ENCODE measurements around the gene SLC25A5. TPM values are rescaled to one million over a fixed set of nuclear protein-coding genes. Genes with fewer than 3 reads are reported as not detected.

SLC25A5 gene
- total RNA-seq, 4 donors from 2014 or later, result 427 to 606 (median 480) TPM

DNA sequence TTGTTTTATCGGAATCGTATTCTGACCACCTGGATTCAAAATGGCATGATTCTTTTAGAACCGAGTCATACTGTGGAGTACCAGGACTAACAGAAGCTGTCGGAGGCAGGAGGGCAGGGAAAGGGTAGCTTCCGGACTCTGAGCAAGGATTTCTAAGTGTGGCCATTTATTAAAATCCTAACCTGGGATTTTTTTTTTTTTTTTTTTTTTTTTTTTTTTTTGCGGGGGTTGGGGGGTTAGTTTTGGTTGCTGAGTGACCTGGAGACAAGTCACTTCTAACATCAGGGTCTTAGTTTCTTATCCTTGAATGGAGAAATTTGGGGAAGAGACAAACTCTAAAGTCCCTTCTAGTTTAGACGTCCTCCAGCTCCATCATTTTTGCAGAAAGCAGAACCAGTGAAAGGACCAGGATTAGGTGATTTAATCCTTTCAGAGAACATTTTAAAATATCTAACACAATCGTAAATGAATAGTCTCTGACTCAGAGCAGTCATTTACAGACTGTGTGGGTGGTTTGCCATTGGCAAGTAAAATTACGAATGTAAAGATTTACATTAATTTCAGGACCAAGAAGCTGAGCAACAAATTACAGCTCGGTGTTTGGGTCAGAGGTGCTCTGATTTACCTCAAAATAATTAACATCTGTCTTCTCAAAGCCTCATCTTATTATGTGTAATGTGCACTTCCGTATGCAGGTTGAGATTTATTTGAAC lies 7.3 kb downstream of the SLC25A5 start:
- Histone ChIP-seq H3K27ac (peak overlapping the region in 3 of 4 donors; percentile 9 to 46 (median 14)), H3K4me3 (no peak overlapping the region), H3K9me3 (no peaks in the 10 kb centered on the region), H3K36me3 (peaks cover 0 to 14% (median 0%) of the 10 kb centered on the region in 3 donors), H3K27me3 (no peaks in the 10 kb centered on the region), H3K4me1 (peaks cover 0 to 50% (median 0%) of the 10 kb centered on the region in 3 donors)
- no peak for DNase-seq
- intact Hi-C loops (cut with DNase I), result no loop called here
- TF ChIP-seq POLR2A (IDR thresholded peaks at IDR 0.05), result no peak
- TF ChIP-seq, protein P1, sequence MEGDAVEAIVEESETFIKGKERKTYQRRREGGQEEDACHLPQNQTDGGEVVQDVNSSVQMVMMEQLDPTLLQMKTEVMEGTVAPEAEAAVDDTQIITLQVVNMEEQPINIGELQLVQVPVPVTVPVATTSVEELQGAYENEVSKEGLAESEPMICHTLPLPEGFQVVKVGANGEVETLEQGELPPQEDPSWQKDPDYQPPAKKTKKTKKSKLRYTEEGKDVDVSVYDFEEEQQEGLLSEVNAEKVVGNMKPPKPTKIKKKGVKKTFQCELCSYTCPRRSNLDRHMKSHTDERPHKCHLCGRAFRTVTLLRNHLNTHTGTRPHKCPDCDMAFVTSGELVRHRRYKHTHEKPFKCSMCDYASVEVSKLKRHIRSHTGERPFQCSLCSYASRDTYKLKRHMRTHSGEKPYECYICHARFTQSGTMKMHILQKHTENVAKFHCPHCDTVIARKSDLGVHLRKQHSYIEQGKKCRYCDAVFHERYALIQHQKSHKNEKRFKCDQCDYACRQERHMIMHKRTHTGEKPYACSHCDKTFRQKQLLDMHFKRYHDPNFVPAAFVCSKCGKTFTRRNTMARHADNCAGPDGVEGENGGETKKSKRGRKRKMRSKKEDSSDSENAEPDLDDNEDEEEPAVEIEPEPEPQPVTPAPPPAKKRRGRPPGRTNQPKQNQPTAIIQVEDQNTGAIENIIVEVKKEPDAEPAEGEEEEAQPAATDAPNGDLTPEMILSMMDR (IDR thresholded peaks at IDR 0.05), result no peak
- 52 to 53% methylated on average over 9 to 11 of the region's 11 CpGs for WGBS, 2 donors

DNA sequence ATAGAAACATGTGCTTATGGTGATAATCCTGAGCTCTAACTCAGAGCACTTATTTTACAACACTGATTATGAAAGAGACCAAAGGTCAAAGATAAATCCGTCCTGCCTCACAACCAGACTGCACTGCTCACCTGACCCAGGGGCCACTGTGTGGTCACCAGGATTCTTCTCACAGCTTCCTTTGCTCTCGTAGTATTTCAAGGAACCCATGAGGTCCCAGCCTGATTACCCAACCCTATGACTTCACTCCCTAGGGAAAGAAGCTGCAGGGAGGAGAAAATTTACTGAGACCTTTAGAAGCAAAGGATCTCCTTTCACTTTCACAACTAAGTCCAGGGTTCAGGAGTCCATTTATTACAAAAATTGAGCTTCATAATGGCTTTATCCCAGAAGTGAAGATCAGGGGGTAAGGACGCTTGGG lies 9.6 kb downstream of the SLC25A5 start:
- H3K36me3 ChIP-seq, result no peaks in the 10 kb centered on the region
- WGBS, 2 donors, result 33 to 66% methylated on average over 2 to 3 of the region's 3 CpGs
- H3K27me3 ChIP-seq, result no peaks in the 10 kb centered on the region
- no peaks in the 10 kb centered on the region for H3K9me3 ChIP-seq
- peak overlapping the region; percentile 10 to 63 (median 44) for H3K27ac ChIP-seq
- TF ChIP-seq POLR2A (IDR thresholded peaks at IDR 0.05), result no peak
- TF ChIP-seq, protein P1 (IDR thresholded peaks at IDR 0.05), result no peak
- no peak for DNase-seq
- intact Hi-C loops (cut with DNase I), result no loop called here
- H3K4me1 ChIP-seq, result peaks cover 0 to 72% (median 9%) of the 10 kb centered on the region in 3 donors
- H3K4me3 ChIP-seq, result no peak overlapping the region

DNA sequence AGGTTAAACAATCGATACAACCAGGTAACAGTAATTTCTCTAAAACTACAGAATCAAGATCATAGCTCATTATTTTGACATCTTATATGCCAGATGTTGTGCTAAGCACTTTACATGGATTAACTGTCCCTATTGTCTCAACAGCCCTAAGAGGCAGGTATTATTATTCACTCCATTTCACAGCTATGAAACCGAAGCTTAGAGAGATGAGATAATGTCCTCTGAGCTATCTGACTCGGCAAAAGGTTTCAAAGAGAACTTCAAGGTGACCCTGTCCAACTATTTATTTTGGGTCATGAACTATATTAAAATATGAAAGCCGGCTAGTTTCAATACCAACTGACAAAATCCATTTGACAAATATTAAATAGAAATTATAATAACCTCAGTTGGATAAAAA lies 10.3 kb downstream of the SLC25A5 start:
- peaks cover 0 to 76% (median 9%) of the 10 kb centered on the region in 3 donors for H3K4me1 ChIP-seq
- no peaks in the 10 kb centered on the region for H3K9me3 ChIP-seq
- TF ChIP-seq, protein P1 (IDR thresholded peaks at IDR 0.05), result no peak
- no peak for TF ChIP-seq POLR2A (IDR thresholded peaks at IDR 0.05)
- 52 to 68% methylated on average over 4 of the region's 4 CpGs for WGBS, 2 donors
- peak overlapping the region in 3 of 4 donors; percentile 10 to 63 (median 57) for H3K27ac ChIP-seq
- H3K4me3 ChIP-seq, result no peak overlapping the region
- H3K36me3 ChIP-seq, result no peaks in the 10 kb centered on the region
- DNase-seq, result no peak
- intact Hi-C loops (cut with DNase I), result no loop called here
- H3K27me3 ChIP-seq, result no peaks in the 10 kb centered on the region

GRCh38 chrX:119479845-119480244 lies 11.6 kb downstream of the SLC25A5 start:
- DNase-seq, result no peak
- WGBS, 2 donors, result 46 to 61% methylated on average over 2 of the region's 2 CpGs
- no peak overlapping the region for H3K4me3 ChIP-seq
- intact Hi-C loops (cut with DNase I), result no loop called here
- H3K27ac ChIP-seq, result peak overlapping the region in 3 of 4 donors; percentile 46 to 83 (median 76)
- H3K27me3 ChIP-seq, result no peaks in the 10 kb centered on the region
- no peaks in the 10 kb centered on the region for H3K36me3 ChIP-seq
- H3K9me3 ChIP-seq, result no peaks in the 10 kb centered on the region
- peaks cover 0 to 76% (median 9%) of the 10 kb centered on the region in 3 donors for H3K4me1 ChIP-seq
- TF ChIP-seq POLR2A (IDR thresholded peaks at IDR 0.05), result no peak
- TF ChIP-seq, protein P1 (IDR thresholded peaks at IDR 0.05), result no peak

- no peak for DNase-seq
- Histone ChIP-seq H3K9me3 (no peaks in the 10 kb centered on the region), H3K27me3 (no peaks in the 10 kb centered on the region), H3K27ac (peak overlapping the region; percentile 28 to 83 (median 76)), H3K36me3 (no peaks in the 10 kb centered on the region), H3K4me1 (peaks cover 0 to 62% (median 9%) of the 10 kb centered on the region in 3 donors), H3K4me3 (no peak overlapping the region)
- intact Hi-C loops (cut with DNase I), result no loop called here
- no peak for TF ChIP-seq POLR2A (IDR thresholded peaks at IDR 0.05)
- TF ChIP-seq, protein P1 (IDR thresholded peaks at IDR 0.05), result no peak
- 65% methylated on average over 4 of the region's 4 CpGs; no CpG with 5 or more reads in 1 of the 2 donors for WGBS, 2 donors
Measured at GRCh38 chrX:119481323-119481801, 13.1 kb downstream of the SLC25A5 start.
